ENCODE measurements around the gene HSPA4L. TPM values are rescaled to one million over a fixed set of nuclear protein-coding genes. Genes with fewer than 3 reads are reported as not detected.

HSPA4L gene
- total RNA-seq, 4 donors from 2014 or later = 0.88 to 1.6 (median 1.3) TPM

GRCh38 chr4:127870688-127871087 is 88.6 kb downstream of the HSPA4L start:
- TF ChIP-seq CTCF (IDR thresholded peaks at IDR 0.05; ENCODE audit: low read depth) = no peak

- no peak for TF ChIP-seq CTCF (IDR thresholded peaks at IDR 0.05; ENCODE audit: low read depth)
Measured at GRCh38 chr4:127875791-127876190, 93.7 kb downstream of the HSPA4L start.

GRCh38 chr4:127880763-127881562 is 98.8 kb downstream of the HSPA4L start, which contains the start of gene PLK4:
Gene PLK4 (plus strand): TSS chr4:127880893. CDS start chr4:127881135, 242 bp downstream.
- no peak for TF ChIP-seq CTCF (IDR thresholded peaks at IDR 0.05; ENCODE audit: low read depth)

- no peak for TF ChIP-seq CTCF (IDR thresholded peaks at IDR 0.05; ENCODE audit: low read depth)
Measured at GRCh38 chr4:127881563-127881864, 99.4 kb downstream of the HSPA4L start.

GRCh38 chr4:127888559-127888958 is 106.4 kb downstream of the HSPA4L start:
- no peak for TF ChIP-seq CTCF (IDR thresholded peaks at IDR 0.05; ENCODE audit: low read depth)

- TF ChIP-seq CTCF (IDR thresholded peaks at IDR 0.05; ENCODE audit: low read depth) = no peak
Measured at GRCh38 chr4:127889903-127890302, 107.8 kb downstream of the HSPA4L start.

Other genes starting within 250 kb of the HSPA4L start
- 1 to 10 TPM; 3.6 to 7.7 (median 5.5) TPM for gene INTU, start 149.4 kb upstream of the HSPA4L start, total RNA-seq
- not detected for gene SLC25A31, start 51.9 kb upstream of the HSPA4L start, total RNA-seq
- 1 to 10 TPM; 3.1 to 7.8 (median 4.6) TPM for gene PLK4, start 98.6 kb downstream of the HSPA4L start, total RNA-seq
- 10 to 100 TPM; 22.2 to 28.7 (median 25.6) TPM for gene MFSD8, start 182.9 kb downstream of the HSPA4L start, total RNA-seq
- 10 to 100 TPM in 2 of 4 donors, 1 to 10 TPM in 2; 8.2 to 13.0 (median 10.7) TPM for gene ABHD18, start 183.1 kb downstream of the HSPA4L start, total RNA-seq